Measurements from ENCODE around the gene ZNF343. TPM values are rescaled to one million over a fixed set of nuclear protein-coding genes. Genes with fewer than 3 reads are reported as not detected.

The ZNF343 gene
- total RNA-seq, 1 experiment from 2014 or later: 3.4 TPM

DNA sequence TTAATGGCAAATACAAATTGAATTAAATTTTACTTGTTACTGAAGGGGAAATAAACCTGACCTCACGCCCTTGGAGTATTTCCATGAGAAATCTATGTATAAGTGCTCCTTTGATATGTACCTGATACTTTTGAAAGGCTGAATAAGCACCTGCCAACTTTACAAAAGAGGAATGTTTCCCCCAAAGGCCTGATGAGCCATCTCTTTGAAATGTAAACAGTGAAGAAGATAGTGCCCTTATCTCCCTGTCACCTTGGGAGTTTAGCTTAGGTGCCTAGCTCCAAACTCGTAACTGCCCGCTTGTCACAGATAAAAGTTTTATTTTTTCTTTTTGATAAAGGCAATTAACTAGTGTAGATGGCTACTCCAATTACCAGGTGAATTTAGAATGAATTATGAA, 1.1 kb upstream of the ZNF343 start:
- no peak overlapping the region for H3K56ac ChIP-seq (ENCODE audit: insufficient read length, low read depth, low read length)
- H3K4me2 ChIP-seq (ENCODE audit: insufficient read depth, insufficient read length, low read length): peak overlapping the region; percentile 78
- no CpG with 5 or more reads among the region's 3 CpGs for WGBS (ENCODE audit: extremely low coverage, insufficient read length, low lambda C conversion rate)
- no peaks in the 10 kb centered on the region for H3K4me1 ChIP-seq (ENCODE audit: insufficient read depth, low read length)
- no peaks in the 10 kb centered on the region for H4K20me1 ChIP-seq (ENCODE audit: control insufficient read depth, insufficient read depth, insufficient read length)
- H3K18ac ChIP-seq (ENCODE audit: insufficient read length, low read depth, low read length): no peak overlapping the region
- peaks cover 11 to 13% of the 10 kb centered on the region in 2 experiments for H3K4me1 Mint-ChIP-seq
- DNase-seq: no peak
- no peaks in the 10 kb centered on the region for H3K79me2 ChIP-seq (ENCODE audit: insufficient read depth, low read length)
- H2BK12ac ChIP-seq (ENCODE audit: insufficient read length, low read depth, low read length): no peak overlapping the region
- no peak overlapping the region for H3T11ph ChIP-seq (ENCODE audit: low read length)
- peaks cover 42% of the 10 kb centered on the region for H3K27me3 Mint-ChIP-seq (ENCODE audit: low read depth)
- H3K9me3 Mint-ChIP-seq: peaks cover 0 to 7% of the 10 kb centered on the region in 2 experiments; a peak in 1 of 5 replicates
- no peak overlapping the region for H2BK15ac ChIP-seq (ENCODE audit: low read depth, low read length)
- no peak overlapping the region for H3K9ac ChIP-seq (ENCODE audit: extremely low read depth, insufficient read length, low read length)
- H2BK20ac ChIP-seq (ENCODE audit: low read depth, low read length, poor library complexity, severe bottlenecking): no peak overlapping the region
- H3K4me3 Mint-ChIP-seq: peak overlapping the region; percentile 95 to 99; a peak in 4 of 5 replicates
- TF ChIP-seq, protein P1, sequence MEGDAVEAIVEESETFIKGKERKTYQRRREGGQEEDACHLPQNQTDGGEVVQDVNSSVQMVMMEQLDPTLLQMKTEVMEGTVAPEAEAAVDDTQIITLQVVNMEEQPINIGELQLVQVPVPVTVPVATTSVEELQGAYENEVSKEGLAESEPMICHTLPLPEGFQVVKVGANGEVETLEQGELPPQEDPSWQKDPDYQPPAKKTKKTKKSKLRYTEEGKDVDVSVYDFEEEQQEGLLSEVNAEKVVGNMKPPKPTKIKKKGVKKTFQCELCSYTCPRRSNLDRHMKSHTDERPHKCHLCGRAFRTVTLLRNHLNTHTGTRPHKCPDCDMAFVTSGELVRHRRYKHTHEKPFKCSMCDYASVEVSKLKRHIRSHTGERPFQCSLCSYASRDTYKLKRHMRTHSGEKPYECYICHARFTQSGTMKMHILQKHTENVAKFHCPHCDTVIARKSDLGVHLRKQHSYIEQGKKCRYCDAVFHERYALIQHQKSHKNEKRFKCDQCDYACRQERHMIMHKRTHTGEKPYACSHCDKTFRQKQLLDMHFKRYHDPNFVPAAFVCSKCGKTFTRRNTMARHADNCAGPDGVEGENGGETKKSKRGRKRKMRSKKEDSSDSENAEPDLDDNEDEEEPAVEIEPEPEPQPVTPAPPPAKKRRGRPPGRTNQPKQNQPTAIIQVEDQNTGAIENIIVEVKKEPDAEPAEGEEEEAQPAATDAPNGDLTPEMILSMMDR (conservative IDR thresholded peaks at IDR 0.05): no peak
- H4K8ac ChIP-seq (replicated peaks; ENCODE audit: insufficient read length, low read depth, low read length): no peak overlapping the region
- no peaks in the 10 kb centered on the region for H3K9me3 ChIP-seq (ENCODE audit: control insufficient read depth, low read depth, low read length)
- H2AFZ ChIP-seq (ENCODE audit: low read length): no peak overlapping the region
- H3K79me1 ChIP-seq (ENCODE audit: insufficient read depth, low read depth, low read length, poor library complexity, severe bottlenecking): no peaks in the 10 kb centered on the region
- no peak overlapping the region for H2BK120ac ChIP-seq (ENCODE audit: low read depth, low read length, poor library complexity, severe bottlenecking)
- no peak overlapping the region for H3K27ac Mint-ChIP-seq
- peaks cover 42% of the 10 kb centered on the region for H3K27me3 ChIP-seq (ENCODE audit: insufficient read depth, low read length)
- no peak overlapping the region for H3K23ac ChIP-seq (ENCODE audit: insufficient read length, low read depth, low read length)
- H3K14ac ChIP-seq (ENCODE audit: insufficient read depth, low read length): no peak overlapping the region
- peaks cover 12% of the 10 kb centered on the region for H3K23me2 ChIP-seq (ENCODE audit: insufficient read length, low read depth, low read length, poor library complexity, severe bottlenecking)
- H3K27ac ChIP-seq (ENCODE audit: insufficient read length, low read depth, low read length): no peak overlapping the region
- H4K5ac ChIP-seq (ENCODE audit: insufficient read length, low read depth, low read length): no peak overlapping the region
- no peak overlapping the region for H2BK5ac ChIP-seq (ENCODE audit: insufficient read length, low read length)
- H2AK5ac ChIP-seq (ENCODE audit: insufficient read length, low read length): no peak overlapping the region
- H4K91ac ChIP-seq (ENCODE audit: insufficient read length, low read depth, low read length): no peak overlapping the region
- no peak overlapping the region for H3K4ac ChIP-seq (ENCODE audit: low read depth, low read length)
- H3K36me3 Mint-ChIP-seq (ENCODE audit: insufficient read depth in 1 of 3, low read depth in 3 of 3): no peaks in the 10 kb centered on the region
